ENCODE measurements around the gene MUC6.
A peak's percentile ranks its signal among the peaks of the same experiment; 100 is the strongest.

MUC6 gene

GRCh38 chr11:1051356-1052132, 15.0 kb upstream of the MUC6 start:
- no peak for DNase-seq (ENCODE audit: low read depth in 3 of 3)

- peak; percentile 53 to 56 (median 55) for DNase-seq (ENCODE audit: low read depth in 3 of 3)
These were observed 14.2 kb upstream of the MUC6 start for GRCh38 chr11:1050581-1051355.

GRCh38 chr11:1049911-1050580, 13.5 kb upstream of the MUC6 start:
- no peak for DNase-seq (ENCODE audit: low read depth in 3 of 3)

GRCh38 chr11:1049431-1049891, 12.9 kb upstream of the MUC6 start:
- DNase-seq (ENCODE audit: low read depth in 3 of 3): no peak

GRCh38 chr11:1049071-1049405, 12.5 kb upstream of the MUC6 start:
- DNase-seq (ENCODE audit: low read depth in 3 of 3): no peak

- DNase-seq (ENCODE audit: low read depth in 3 of 3): no peak
These were observed 12.0 kb upstream of the MUC6 start for GRCh38 chr11:1048375-1049070.

- DNase-seq (ENCODE audit: low read depth in 3 of 3): no peak
These were observed 11.2 kb upstream of the MUC6 start for GRCh38 chr11:1047595-1048156.

- DNase-seq (ENCODE audit: low read depth in 3 of 3): no peak
These were observed 7.6 kb upstream of the MUC6 start for GRCh38 chr11:1044160-1044559.

GRCh38 chr11:1043563-1044096, 7.1 kb upstream of the MUC6 start:
- DNase-seq (ENCODE audit: low read depth in 3 of 3): no peak

GRCh38 chr11:1042626-1043562, 6.4 kb upstream of the MUC6 start:
- DNase-seq (ENCODE audit: low read depth in 3 of 3): no peak

GRCh38 chr11:1041936-1042608, 5.6 kb upstream of the MUC6 start:
- DNase-seq (ENCODE audit: low read depth in 3 of 3): no peak

GRCh38 chr11:1041471-1041870, 5.0 kb upstream of the MUC6 start:
- no peak for DNase-seq (ENCODE audit: low read depth in 3 of 3)

- no peak for DNase-seq (ENCODE audit: low read depth in 3 of 3)
These were observed 4.6 kb upstream of the MUC6 start for GRCh38 chr11:1041149-1041467.

GRCh38 chr11:1040428-1041148, 4.1 kb upstream of the MUC6 start:
- DNase-seq (ENCODE audit: low read depth in 3 of 3): no peak

GRCh38 chr11:1039481-1040427, 3.2 kb upstream of the MUC6 start:
- DNase-seq (ENCODE audit: low read depth in 3 of 3): no peak

GRCh38 chr11:1038921-1039320, 2.4 kb upstream of the MUC6 start:
- no peak for DNase-seq (ENCODE audit: low read depth in 3 of 3)

- DNase-seq (ENCODE audit: low read depth in 3 of 3): no peak
These were observed 1.8 kb upstream of the MUC6 start for GRCh38 chr11:1038361-1038760.

- DNase-seq (ENCODE audit: low read depth in 3 of 3): no peak
These were observed 1.1 kb upstream of the MUC6 start for GRCh38 chr11:1037506-1038055.

All from stimulated activated CD4-positive, alpha-beta T cell treated with anti-CD3 and anti-CD28 coated beads, TNF-alpha, amount 100 ng/mL, for 48 hours (primary cell).